ENCODE data around the gene CAVIN1. TPM values are rescaled to one million over a fixed set of nuclear protein-coding genes. Genes with fewer than 3 reads are reported as not detected.
A peak's percentile ranks its signal among the peaks of the same experiment; 100 is the strongest.
"Not testable (repeated sequence)": the region's sequence is repeated elsewhere in the genome, so short reads cannot be mapped to it uniquely, and the experiment has no call there.

CAVIN1 gene
- total RNA-seq, 1 donor from 2014 or later = 5.5 TPM

- no peak overlapping the region for H2AFZ ChIP-seq (replicated peaks)
- H3K27me3 Mint-ChIP-seq (ENCODE audit: insufficient read depth, low read depth) = peaks cover 4% of the 10 kb centered on the region
- H3K27me3 ChIP-seq = no peaks in the 10 kb centered on the region
- H3K79me2 ChIP-seq (ENCODE audit: low read depth) = peaks cover 94% of the 10 kb centered on the region
- DNase-seq (ENCODE audit: low spot score) = no peak
- H3F3A ChIP-seq (ENCODE audit: low read depth) = peaks cover 25% of the 10 kb centered on the region
- H3K4me1 Mint-ChIP-seq = peaks cover 35% of the 10 kb centered on the region
- H3K27ac Mint-ChIP-seq = no peak overlapping the region
- peaks cover 15% of the 10 kb centered on the region for H3K4me1 ChIP-seq
- no peak overlapping the region for H3K27ac ChIP-seq
- no peaks in the 10 kb centered on the region for H3K9me3 ChIP-seq (ENCODE audit: low read depth)
- no peak overlapping the region for H3K4me2 ChIP-seq
- no peak overlapping the region for H3K4me3 Mint-ChIP-seq
- no peak for TF ChIP-seq EZH2phosphoT487 (IDR thresholded peaks at IDR 0.05)
- no peak for TF ChIP-seq CTCF (IDR thresholded peaks at IDR 0.05)
- no peak for TF ChIP-seq EZH2 (IDR thresholded peaks at IDR 0.05)
- no peaks in the 10 kb centered on the region for H3K9me3 Mint-ChIP-seq
- peaks cover 44% of the 10 kb centered on the region for H4K20me1 ChIP-seq (ENCODE audit: low read depth)
- no peak overlapping the region for H3K9ac ChIP-seq
- no peaks in the 10 kb centered on the region for H3K36me3 Mint-ChIP-seq
- no peak overlapping the region for H3K4me3 ChIP-seq
- no peaks in the 10 kb centered on the region for H3K36me3 ChIP-seq
Measured at GRCh38 chr17:42362245-42362961, 60.7 kb downstream of the CAVIN1 start.

GRCh38 chr17:42361781-42362186 lies 61.3 kb downstream of the CAVIN1 start:
- H3K79me2 ChIP-seq (ENCODE audit: low read depth) = peaks cover 94% of the 10 kb centered on the region
- no peak overlapping the region for H3K9ac ChIP-seq
- no peak overlapping the region for H3K27ac Mint-ChIP-seq
- no peaks in the 10 kb centered on the region for H3K36me3 ChIP-seq
- peak overlapping the region; percentile 7 for H3K4me2 ChIP-seq
- H2AFZ ChIP-seq (replicated peaks) = no peak overlapping the region
- H4K20me1 ChIP-seq (ENCODE audit: low read depth) = peaks cover 39% of the 10 kb centered on the region
- H3K4me1 ChIP-seq = peaks cover 14% of the 10 kb centered on the region
- TF ChIP-seq EZH2 (IDR thresholded peaks at IDR 0.05) (no peak), EZH2phosphoT487 (IDR thresholded peaks at IDR 0.05) (no peak), CTCF (IDR thresholded peaks at IDR 0.05) (no peak)
- H3K27ac ChIP-seq = no peak overlapping the region
- peaks cover 33% of the 10 kb centered on the region for H3K4me1 Mint-ChIP-seq
- H3K4me3 ChIP-seq = no peak overlapping the region
- DNase-seq (ENCODE audit: low spot score) = no peak
- no peaks in the 10 kb centered on the region for H3K36me3 Mint-ChIP-seq
- peaks cover 20% of the 10 kb centered on the region for H3F3A ChIP-seq (ENCODE audit: low read depth)
- no peaks in the 10 kb centered on the region for H3K9me3 Mint-ChIP-seq
- no peak overlapping the region for H3K4me3 Mint-ChIP-seq
- peaks cover 4% of the 10 kb centered on the region for H3K27me3 Mint-ChIP-seq (ENCODE audit: insufficient read depth, low read depth)
- no peaks in the 10 kb centered on the region for H3K9me3 ChIP-seq (ENCODE audit: low read depth)
- no peaks in the 10 kb centered on the region for H3K27me3 ChIP-seq

GRCh38 chr17:42360388-42360787 lies 62.7 kb downstream of the CAVIN1 start:
- H3K27me3 ChIP-seq; H3K27me3 Mint-ChIP-seq (ENCODE audit: insufficient read depth, low read depth); H3K9me3 ChIP-seq (ENCODE audit: low read depth); H3K4me1 ChIP-seq; H3K4me3 ChIP-seq; H3K4me2 ChIP-seq; H3K36me3 ChIP-seq; H2AFZ ChIP-seq (replicated peaks); DNase-seq (ENCODE audit: low spot score); H3K27ac Mint-ChIP-seq; H3K36me3 Mint-ChIP-seq; H3K9ac ChIP-seq; H3K9me3 Mint-ChIP-seq; H3K4me3 Mint-ChIP-seq; H3F3A ChIP-seq (ENCODE audit: low read depth); H3K27ac ChIP-seq: not testable (repeated sequence)
- H3K79me2 ChIP-seq (ENCODE audit: low read depth) = peaks cover 93% of the 10 kb centered on the region
- peaks cover 25% of the 10 kb centered on the region for H3K4me1 Mint-ChIP-seq
- H4K20me1 ChIP-seq (ENCODE audit: low read depth) = peaks cover 29% of the 10 kb centered on the region

- H3K4me3 Mint-ChIP-seq = no peak overlapping the region
- H3K27ac Mint-ChIP-seq = no peak overlapping the region
- Histone ChIP-seq H3K9ac (no peak overlapping the region), H3K36me3 (no peaks in the 10 kb centered on the region), H3K4me3 (no peak overlapping the region), H3K9me3 (ENCODE audit: low read depth) (no peaks in the 10 kb centered on the region), H3K27me3 (no peaks in the 10 kb centered on the region), H3K79me2 (ENCODE audit: low read depth) (peaks cover 93% of the 10 kb centered on the region), H3K4me2 (no peak overlapping the region), H3K27ac (no peak overlapping the region), H2AFZ (replicated peaks) (no peak overlapping the region), H4K20me1 (ENCODE audit: low read depth) (peaks cover 29% of the 10 kb centered on the region), H3K4me1 (peaks cover 5% of the 10 kb centered on the region), H3F3A (ENCODE audit: low read depth) (peaks cover 10% of the 10 kb centered on the region)
- H3K4me1 Mint-ChIP-seq = peaks cover 22% of the 10 kb centered on the region
- peaks cover 4% of the 10 kb centered on the region for H3K27me3 Mint-ChIP-seq (ENCODE audit: insufficient read depth, low read depth)
- H3K9me3 Mint-ChIP-seq = no peaks in the 10 kb centered on the region
- DNase-seq (ENCODE audit: low spot score) = no peak
- no peaks in the 10 kb centered on the region for H3K36me3 Mint-ChIP-seq
- TF ChIP-seq CTCF (IDR thresholded peaks at IDR 0.05) (no peak), EZH2phosphoT487 (IDR thresholded peaks at IDR 0.05) (no peak), EZH2 (IDR thresholded peaks at IDR 0.05) (no peak)
Measured at GRCh38 chr17:42359133-42359532, 63.9 kb downstream of the CAVIN1 start.

Data from neural progenitor cell (in vitro differentiated cells).